Kidney epithelial cell (primary cell): ENCODE data around the gene DENND2D. TPM values are rescaled to one million over a fixed set of nuclear protein-coding genes. Genes with fewer than 3 reads are reported as not detected.

Experiments used
- DNase-seq: peaks from one replicate; pipeline ENCODE4 v3.0.0-alpha.2; 2010; ENCODE audit warnings: low read depth
- H3K27me3 ChIP-seq: 2 replicates; pipeline ENCODE4 v1.6.0; 2011; ENCODE audit warnings: low read length; ENCODE audit not compliant: control insufficient read depth, insufficient read depth
- H3K36me3 ChIP-seq: 2 replicates; pipeline ENCODE4 v1.5.1; 2011; ENCODE audit warnings: low read length; ENCODE audit not compliant: control insufficient read depth, insufficient read depth
- H3K4me3 ChIP-seq: 2 replicates; pipeline ENCODE4 v1.5.1; 2011; ENCODE audit warnings: low read depth, mild to moderate bottlenecking, control low read depth, low read length
- total RNA-seq: library from RNA; depleted of rRNA; stranded (reverse); fragments of >200 nt; gene quantifications from 2 replicates; pipeline ENCODE4 v1.2.3, GENCODE V29; 2015
- TF ChIP-seq, protein P1 (sequence below): IDR thresholded peaks from 2 replicates; pipeline ENCODE4 v1.5.1; 2011; ENCODE audit warnings: mild to moderate bottlenecking, moderate library complexity, low read length, control low read depth, inconsistent platforms; ENCODE audit not compliant: insufficient read depth, poor library complexity, severe bottlenecking

Gene DENND2D
- total RNA-seq, 1 donor from 2014 or later, result 13.2 TPM

DNA sequence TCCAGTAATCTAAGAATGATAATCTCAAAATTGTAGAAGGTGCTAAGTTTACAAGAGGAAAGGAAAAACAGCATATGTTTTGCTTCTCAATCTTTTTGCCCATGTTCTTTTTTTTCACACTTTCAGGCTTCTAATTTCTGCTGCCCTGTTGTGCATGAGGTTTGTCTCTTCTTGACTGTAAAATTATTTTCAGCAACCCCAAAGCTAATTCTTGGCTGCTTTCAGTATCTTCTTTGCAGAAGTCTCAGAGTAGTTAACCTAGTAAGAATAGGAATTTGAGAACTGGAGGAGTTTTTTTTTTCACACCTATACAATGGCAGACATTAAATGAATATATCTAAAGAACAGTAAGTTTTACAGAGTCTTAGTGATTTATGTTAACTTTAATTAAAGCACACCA lies 26.4 kb downstream of the DENND2D start:
- TF ChIP-seq, protein P1, sequence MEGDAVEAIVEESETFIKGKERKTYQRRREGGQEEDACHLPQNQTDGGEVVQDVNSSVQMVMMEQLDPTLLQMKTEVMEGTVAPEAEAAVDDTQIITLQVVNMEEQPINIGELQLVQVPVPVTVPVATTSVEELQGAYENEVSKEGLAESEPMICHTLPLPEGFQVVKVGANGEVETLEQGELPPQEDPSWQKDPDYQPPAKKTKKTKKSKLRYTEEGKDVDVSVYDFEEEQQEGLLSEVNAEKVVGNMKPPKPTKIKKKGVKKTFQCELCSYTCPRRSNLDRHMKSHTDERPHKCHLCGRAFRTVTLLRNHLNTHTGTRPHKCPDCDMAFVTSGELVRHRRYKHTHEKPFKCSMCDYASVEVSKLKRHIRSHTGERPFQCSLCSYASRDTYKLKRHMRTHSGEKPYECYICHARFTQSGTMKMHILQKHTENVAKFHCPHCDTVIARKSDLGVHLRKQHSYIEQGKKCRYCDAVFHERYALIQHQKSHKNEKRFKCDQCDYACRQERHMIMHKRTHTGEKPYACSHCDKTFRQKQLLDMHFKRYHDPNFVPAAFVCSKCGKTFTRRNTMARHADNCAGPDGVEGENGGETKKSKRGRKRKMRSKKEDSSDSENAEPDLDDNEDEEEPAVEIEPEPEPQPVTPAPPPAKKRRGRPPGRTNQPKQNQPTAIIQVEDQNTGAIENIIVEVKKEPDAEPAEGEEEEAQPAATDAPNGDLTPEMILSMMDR, result no peak
- no peak overlapping the region for H3K4me3 ChIP-seq
- no peak for DNase-seq
- H3K27me3 ChIP-seq, result no peaks in the 10 kb centered on the region
- H3K36me3 ChIP-seq, result no peaks in the 10 kb centered on the region

DNA sequence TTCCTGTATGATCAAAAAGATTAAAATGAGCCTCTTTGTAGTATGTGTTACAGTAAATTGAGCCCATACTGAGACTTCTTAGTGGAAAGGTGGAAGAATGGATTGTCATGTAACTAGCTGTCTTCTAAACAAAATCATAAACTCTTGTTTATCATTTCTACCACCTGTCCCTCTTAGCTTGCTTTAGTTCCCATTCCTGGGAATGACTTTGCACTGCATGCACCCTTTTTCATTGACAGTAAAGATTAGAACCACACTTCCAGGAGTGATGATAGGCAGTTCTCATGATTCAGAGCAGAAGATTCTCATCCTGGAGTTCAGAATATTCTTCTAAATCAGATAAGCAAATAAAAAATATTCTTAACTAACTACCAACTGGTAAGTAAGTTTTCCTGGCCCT lies 28.0 kb downstream of the DENND2D start:
- Histone ChIP-seq H3K36me3 (no peaks in the 10 kb centered on the region), H3K27me3 (no peaks in the 10 kb centered on the region), H3K4me3 (no peak overlapping the region)
- no peak for DNase-seq
- TF ChIP-seq, protein P1, result no peak

DNA sequence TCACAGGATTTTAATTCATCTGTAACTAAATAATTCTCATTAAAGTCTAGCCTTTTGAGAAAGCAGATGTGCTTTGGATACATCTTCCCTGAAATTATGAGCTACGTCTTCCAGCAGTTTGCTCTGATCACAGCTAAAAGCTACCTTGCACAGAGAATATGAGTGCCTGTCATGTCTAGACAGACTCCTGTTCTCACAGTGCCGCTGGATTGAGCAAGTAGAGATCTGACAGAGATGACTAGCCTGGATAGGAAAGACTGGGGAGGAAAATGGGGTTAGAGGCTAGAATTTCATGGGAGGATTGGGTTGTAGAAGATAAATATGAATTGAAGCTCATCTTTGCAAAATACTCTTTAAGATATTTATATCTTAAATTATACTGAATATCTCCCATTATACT lies 36.3 kb downstream of the DENND2D start:
- H3K36me3 ChIP-seq, result no peaks in the 10 kb centered on the region
- no peak overlapping the region for H3K4me3 ChIP-seq
- H3K27me3 ChIP-seq, result no peaks in the 10 kb centered on the region
- TF ChIP-seq, protein P1, result no peak
- DNase-seq, result no peak

DNA sequence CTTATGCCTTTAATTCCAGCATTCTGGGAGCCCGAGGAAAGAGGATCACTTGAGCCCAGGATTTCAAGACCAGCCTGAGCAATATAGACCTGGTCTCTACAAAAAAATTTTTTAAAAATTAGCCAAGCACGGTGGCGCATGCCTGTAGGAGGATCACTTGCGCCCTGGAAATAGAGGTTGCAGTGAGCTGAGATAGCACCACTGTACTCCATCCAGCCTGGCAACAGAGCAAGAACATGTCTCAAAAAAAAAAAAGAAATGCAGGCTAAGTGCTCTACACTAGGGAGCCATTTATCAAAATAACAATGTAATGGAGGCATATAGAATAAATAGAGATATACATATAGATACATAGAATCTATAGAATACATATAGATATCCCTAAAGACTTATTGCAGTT lies 37.1 kb downstream of the DENND2D start:
- Histone ChIP-seq H3K27me3 (no peaks in the 10 kb centered on the region), H3K36me3 (no peaks in the 10 kb centered on the region), H3K4me3 (no peak overlapping the region)
- TF ChIP-seq, protein P1, result no peak
- no peak for DNase-seq

DNA sequence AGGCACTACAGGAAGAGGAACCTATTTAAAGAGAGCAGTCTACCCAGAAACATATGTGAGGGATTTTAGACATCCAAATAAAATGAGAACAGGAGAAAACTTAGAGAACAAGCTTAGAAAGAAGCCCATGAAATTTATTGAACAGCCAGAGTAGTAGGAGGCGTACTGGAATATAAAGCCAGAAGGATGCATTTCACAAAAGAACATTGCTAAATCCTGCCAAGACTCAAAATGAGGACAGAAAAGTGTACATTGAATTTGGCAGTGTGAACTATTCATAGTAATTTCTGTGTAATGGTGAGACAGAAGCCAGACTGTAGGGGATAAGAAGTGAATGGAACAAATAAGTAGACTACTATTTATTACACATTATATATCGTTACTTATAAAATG lies 38.0 kb downstream of the DENND2D start:
- Histone ChIP-seq H3K36me3 (no peaks in the 10 kb centered on the region), H3K4me3 (no peak overlapping the region), H3K27me3 (no peaks in the 10 kb centered on the region)
- no peak for DNase-seq
- TF ChIP-seq, protein P1, result no peak

DNA sequence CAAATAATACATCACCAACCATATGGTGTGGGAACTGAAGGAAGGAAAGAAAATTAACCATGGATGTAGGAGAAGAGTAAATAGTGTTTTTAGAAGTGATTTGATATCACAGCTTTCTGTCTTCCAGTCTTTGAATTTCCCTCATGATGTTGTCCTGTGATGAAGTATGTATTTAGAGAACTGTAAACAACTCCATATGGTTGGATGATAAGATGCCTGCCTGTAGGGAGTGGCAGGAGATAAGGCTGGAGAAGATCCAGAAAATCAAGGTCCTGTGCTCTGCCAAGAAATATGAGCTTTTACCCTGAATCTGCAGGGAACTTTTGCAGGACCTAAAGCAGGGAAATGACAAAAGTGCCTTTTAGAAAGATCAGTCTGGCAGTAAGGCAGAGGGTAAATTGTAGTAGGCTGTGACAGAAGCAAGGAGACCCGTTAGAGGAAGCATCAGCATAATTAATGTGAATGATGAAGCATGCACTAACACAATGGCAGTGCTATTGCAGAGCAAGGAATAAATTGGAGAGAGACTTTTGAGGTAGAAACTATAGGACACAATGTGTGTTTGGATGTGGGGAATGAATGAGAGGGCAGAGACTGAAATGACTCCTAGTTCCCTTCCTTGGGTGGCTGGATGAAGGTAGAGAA lies 38.5 kb downstream of the DENND2D start:
- no peaks in the 10 kb centered on the region for H3K36me3 ChIP-seq
- DNase-seq, result no peak
- no peaks in the 10 kb centered on the region for H3K27me3 ChIP-seq
- H3K4me3 ChIP-seq, result no peak overlapping the region
- TF ChIP-seq, protein P1, result no peak
